ENCODE data around the gene MRPL55.

Gene MRPL55

DNA sequence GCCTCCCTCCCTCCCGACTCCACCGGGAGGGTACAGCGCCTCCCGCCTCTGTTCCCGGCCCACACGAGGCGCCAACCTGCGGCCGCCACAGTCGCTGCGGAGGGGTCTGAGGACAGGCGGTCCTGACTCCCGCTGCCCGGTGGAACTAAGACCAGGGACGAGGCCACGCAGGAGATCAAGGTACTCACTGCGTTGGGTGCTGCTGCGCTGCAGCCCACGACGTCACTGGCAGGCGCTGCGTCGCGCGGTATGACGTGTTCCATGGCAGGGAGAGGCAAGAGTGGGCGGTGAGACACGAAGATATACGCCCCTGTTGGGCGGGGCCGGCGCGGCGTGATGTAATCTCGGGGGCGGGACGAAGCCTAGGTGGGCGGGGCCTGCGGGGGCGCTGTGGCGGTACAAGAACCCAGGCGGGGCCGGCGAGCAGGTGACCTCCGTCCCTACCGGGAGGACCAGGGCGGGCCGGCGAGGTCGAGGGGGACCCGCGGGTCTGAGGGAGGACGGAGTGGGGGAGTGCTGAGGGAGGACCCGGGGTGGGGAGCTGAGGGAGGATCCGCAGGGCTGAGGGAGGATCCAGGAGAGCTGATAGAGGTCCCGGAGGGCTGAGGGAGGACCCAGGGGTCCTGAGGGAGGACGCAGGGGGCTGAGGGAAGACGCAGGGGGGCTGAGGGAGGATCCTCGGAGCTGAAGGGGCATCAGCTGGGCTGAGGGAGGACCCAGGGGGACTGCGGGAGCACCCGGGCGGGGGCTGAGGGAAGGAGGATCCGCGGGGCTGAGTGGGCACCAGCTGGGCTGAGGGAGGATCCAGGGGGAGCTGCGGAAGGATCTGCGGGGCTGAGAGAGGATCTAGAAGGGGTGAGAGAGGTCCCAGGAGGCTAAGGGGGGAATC, at the start of gene MRPL55:
MRPL55 (minus strand) TSS at position 227 of the 889 bp plus-strand sequence. CDS start 1,039 bp downstream, outside the sequence.
- DNase-seq = peak; percentile 95

DNA sequence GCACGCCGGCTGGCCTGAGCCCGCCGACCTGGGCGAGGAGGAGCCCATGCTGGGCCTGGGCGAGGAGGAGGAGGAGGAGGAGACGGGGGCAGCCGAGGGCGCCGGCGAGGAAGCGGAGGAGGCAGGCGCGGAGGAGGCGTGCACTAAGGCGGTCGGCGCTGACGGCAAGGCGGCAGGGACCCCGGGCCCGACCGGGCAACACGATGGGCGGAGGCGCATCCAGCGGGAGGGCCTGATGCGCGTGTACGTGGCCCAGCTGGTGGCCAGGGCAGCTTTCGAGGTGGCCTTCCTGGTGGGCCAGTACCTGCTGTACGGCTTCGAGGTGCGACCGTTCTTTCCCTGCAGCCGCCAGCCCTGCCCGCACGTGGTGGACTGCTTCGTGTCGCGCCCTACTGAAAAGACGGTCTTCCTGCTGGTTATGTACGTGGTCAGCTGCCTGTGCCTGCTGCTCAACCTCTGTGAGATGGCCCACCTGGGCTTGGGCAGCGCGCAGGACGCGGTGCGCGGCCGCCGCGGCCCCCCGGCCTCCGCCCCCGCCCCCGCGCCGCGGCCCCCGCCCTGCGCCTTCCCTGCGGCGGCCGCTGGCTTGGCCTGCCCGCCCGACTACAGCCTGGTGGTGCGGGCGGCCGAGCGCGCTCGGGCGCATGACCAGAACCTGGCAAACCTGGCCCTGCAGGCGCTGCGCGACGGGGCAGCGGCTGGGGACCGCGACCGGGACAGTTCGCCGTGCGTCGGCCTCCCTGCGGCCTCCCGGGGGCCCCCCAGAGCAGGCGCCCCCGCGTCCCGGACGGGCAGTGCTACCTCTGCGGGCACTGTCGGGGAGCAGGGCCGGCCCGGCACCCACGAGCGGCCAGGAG, 49.3 kb upstream of the MRPL55 start:
- DNase-seq = no peak

DNA sequence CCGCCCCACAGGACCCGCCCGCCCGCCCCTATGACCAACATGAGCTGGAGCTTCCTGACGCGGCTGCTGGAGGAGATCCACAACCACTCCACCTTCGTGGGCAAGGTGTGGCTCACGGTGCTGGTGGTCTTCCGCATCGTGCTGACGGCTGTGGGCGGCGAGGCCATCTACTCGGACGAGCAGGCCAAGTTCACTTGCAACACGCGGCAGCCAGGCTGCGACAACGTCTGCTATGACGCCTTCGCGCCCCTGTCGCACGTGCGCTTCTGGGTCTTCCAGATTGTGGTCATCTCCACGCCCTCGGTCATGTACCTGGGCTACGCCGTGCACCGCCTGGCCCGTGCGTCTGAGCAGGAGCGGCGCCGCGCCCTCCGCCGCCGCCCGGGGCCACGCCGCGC, 48.6 kb upstream of the MRPL55 start:
- no peak for DNase-seq

DNA sequence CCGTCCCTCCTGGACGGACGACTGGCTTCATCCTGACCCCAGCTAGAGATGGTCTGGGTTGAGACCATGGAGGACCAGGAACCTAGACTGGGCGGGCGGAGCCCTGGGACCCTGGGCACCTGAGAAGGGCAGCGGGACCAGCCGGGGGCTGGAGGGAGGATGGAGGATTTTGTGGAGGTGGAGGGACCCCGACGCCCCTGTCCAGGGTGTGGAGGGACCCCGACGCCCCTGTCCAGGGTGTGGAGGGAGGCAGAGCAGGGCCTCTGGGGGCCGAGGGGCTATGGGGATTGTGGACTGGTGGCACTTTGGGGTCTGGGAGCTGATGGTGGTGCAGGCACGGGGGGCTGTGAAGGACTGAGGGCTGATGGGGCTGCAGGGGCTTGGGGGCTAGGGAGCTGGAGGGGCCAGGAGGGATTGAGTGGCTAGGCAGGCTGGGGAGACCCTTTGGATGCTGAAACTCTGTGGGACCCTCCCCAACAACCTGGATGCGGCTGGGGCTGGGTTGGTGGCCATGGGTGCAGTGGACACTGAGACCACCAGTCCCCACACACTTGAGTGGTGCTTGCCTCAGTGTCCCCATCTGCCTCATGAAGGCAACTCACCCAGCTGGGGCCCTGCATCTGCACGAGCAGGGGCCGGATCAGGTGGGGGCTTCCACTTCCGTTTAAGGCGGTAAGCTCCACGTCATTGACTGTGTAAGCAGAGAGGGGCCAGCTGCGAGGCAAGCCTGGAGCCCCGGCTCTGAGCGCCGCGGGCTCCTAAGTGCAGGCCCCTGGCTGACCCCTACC, 48.0 kb upstream of the MRPL55 start:
- DNase-seq = no peak

- no peak for DNase-seq
These were observed 47.4 kb upstream of the MRPL55 start for GRCh38 chr1:228156515-228156881.

DNA sequence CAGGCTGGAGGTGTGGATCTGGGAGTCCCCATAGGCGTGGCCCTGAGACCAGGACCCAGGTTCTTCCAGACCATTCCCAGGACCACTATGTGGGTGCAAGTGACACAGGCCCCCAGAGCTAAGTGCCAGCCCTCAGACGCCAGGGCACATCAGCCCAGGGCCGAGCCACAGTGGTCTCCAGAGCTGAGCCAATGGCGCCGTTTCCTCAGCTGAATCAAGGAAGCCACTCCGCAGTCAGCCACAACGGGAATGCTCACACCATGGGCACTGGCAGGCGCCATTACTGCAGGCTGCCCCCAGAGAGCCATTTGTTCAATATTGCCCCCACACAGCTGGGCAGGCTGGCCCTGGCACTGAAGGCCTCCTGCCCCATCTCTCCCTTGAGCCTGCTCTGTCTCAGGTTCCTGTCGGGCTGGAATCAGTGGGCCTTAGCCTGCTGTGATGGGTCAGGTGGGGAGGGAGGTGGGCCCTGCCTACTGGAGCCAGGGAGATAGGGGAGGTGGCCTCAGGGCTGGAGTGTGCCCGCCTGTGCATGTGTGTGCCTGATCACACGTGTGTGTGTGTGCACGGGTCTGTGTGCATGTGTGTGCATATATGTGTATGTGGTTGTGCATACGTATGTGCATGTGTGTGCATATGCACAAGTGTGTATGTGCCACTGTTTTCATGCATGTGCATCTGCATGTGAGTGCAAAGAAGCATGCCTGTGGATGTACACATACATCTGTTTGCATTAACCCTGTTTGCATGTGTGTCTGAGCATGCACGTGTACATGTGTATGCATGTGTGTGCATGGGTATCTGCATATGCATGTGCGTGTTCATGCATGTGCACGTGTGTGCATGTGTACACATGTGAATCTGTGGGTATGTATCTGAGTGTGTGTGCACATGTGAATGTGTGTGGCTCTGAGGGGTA, 46.8 kb upstream of the MRPL55 start:
- DNase-seq = no peak

- DNase-seq = no peak
These were observed 45.8 kb upstream of the MRPL55 start for GRCh38 chr1:228154670-228155571.

DNA sequence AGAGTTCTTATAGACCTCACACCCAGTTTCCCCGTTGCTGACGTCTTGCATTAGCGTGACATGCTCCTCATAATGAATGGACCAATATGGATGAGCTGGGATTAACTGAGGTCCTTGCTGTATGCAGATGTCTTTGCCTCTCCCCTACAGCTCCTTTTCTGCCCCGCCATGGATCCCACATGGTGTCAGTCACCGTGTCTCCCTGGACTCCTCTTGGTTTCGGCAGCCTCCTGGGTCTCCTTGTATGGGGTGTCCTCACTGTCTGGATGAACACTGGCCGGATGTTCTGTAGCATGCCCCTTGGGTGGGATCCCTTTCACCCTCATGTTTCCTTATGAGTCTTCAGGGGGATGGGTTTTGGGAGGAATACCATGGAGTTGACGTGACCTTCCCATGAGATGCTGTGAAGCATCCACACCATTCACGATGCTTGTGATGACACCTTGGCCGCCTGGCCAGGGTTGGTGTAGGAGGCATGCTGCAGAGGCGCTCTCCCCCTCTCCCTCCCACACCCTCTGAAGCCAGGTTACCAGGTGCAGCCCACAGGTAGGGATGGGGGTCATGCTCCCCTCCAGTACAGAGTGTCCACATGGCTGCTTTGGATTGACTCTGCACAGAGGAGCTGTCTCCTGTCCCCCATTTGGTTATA, 45.0 kb upstream of the MRPL55 start:
- no peak for DNase-seq

- no peak for DNase-seq
These were observed 43.8 kb upstream of the MRPL55 start for GRCh38 chr1:228152918-228153258.

- DNase-seq = no peak
These were observed 43.2 kb upstream of the MRPL55 start for GRCh38 chr1:228152097-228152917.

GRCh38 chr1:228151180-228151925, 42.3 kb upstream of the MRPL55 start:
- no peak for DNase-seq

DNA sequence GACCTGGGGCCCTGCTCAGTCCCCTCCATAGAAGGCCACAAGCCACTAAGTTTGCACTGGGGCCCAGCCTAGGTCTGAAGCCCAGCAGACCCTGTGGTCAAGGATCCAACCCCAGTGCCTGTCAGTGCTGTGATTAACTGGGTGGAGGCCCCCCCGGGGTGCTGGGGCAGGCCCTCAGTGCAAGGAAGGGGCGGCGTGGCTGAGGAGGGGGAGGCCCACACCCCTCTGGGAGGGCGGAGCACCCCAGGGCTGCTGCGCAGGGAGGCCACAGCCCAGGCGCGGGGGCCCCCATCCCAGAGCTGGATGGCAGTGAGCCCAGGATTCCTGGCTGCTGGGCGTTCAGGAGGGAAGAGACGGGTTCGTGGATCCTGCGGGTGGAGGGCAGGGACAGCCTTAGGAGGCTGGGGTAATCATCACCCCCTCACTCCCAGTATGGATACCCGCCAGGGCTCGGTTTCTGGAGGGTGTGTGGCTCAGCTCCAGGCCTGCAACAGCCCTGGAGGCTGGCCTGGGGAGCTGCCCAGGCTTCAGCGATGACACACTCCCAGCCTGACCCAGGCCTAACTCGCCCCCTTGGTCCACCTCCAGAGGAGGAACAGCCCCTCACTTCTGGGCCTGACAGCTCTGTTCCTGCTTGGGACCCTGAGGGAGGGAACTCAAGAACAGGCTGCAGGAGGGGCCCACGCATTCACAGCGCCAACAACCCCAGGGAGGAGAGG, 41.5 kb upstream of the MRPL55 start:
- DNase-seq = peak; percentile 90

- no peak for DNase-seq
These were observed 41.0 kb upstream of the MRPL55 start for GRCh38 chr1:228150120-228150460.

DNA sequence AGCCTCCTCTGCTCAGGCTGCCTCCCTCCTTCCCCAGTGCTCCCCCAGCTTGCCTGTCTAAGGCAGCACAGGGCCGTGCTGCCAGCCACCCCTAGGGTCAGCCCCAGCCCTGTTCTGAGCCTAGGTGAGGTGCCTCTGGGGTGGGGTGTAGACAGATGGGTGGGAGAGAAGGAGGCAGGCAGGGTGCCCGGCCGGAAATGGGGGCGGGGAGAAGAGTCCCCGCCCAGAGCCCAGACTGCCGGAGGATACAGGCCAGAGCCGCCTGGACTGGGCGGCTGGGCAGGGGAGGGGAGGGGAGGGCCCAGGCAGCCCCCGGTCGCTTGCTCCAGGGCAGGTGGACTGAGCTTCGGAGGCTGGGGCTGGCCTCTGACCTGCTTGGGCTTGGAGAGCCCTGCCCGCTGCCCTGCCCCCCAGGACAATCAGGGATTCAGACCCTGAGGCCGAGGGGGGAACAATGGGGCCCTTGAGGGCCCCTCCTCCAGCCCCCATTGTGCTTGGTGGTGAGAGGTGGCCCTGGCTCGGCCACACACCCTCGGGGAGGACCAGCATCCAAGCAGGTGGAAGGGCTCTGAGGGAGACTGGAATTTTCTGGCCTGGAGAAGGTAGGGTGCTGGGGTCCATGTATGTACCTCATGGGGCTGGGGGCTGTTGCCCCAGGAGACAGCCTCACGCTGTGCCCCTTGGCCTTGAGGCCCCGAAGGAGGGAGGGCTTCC, 40.5 kb upstream of the MRPL55 start, which contains the start of gene GJC2:
GJC2 (plus strand) TSS at position 525 of the 714 bp plus-strand sequence. CDS start 7,829 bp downstream, outside the sequence.
- DNase-seq = no peak

GRCh38 chr1:228148935-228149405, 39.9 kb upstream of the MRPL55 start:
- no peak for DNase-seq

- no peak for DNase-seq
These were observed 39.2 kb upstream of the MRPL55 start for GRCh38 chr1:228148196-228148861.

DNA sequence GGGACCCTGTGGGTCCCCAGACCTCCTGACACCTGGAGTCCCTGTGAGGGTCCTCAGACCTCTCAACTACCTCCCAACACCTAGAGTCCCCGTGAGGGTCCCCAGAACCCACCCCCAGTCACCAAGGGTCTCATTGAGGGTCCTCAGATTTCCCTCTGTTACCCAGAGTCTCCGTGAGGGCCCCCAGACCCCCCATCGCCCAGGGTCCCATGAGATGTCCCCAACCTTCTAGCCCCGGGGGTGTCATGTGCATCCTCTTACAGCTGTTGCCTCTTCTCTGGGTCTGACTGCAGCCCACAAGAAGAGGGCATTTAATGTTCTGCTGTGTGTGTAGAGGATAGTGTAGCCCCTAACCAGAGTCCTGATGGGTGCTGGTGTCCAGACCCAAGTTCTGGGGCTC, 38.7 kb upstream of the MRPL55 start:
- no peak for DNase-seq

All from fibroblast of upper back skin (primary cell).